Stimulated activated memory B cell treated with anti-CD40 and anti-IgM and Interleukin-4, amounts not matched to agents 10 μg/mL and 1 μg/mL and 100 μg/mL, for 72 hours (primary cell): ENCODE results near the gene STK10.

ENCODE experiments used
- ATAC-seq: fragments of 150-1000 bp; cut with Tn5 transposase; 2 replicates; pipeline ENCODE4 v1.10.0; 2021
- H3K27ac Mint-ChIP-seq: one replicate; pipeline ENCODE4 v1.8.0; 2022; ENCODE audit warnings: mild to moderate bottlenecking, mixed read lengths
- H3K27me3 Mint-ChIP-seq: one replicate; pipeline ENCODE4 v1.8.0; 2022; ENCODE audit warnings: mixed read lengths
- H3K36me3 Mint-ChIP-seq: one replicate; pipeline ENCODE4 v1.8.0; 2022; ENCODE audit warnings: mixed read lengths
- H3K4me1 Mint-ChIP-seq: one replicate; pipeline ENCODE4 v1.8.0; 2022; ENCODE audit warnings: mixed read lengths
- H3K4me3 Mint-ChIP-seq: one replicate; pipeline ENCODE4 v1.8.0; 2022; ENCODE audit warnings: mild to moderate bottlenecking, moderate library complexity, mixed read lengths
- H3K9me3 Mint-ChIP-seq: one replicate; pipeline ENCODE4 v1.8.0; 2022; ENCODE audit warnings: mixed read lengths

STK10 gene

GRCh38 chr5:172119921-172120688 is 67.9 kb downstream of the STK10 start:
- Mint-ChIP-seq H3K36me3 (peaks cover 54% of the 10 kb centered on the region), H3K9me3 (no peaks in the 10 kb centered on the region), H3K27ac (peak overlapping the region; percentile 40), H3K4me3 (no peak overlapping the region), H3K4me1 (peaks cover 34% of the 10 kb centered on the region), H3K27me3 (no peaks in the 10 kb centered on the region)
- ATAC-seq, result no peak

GRCh38 chr5:172118891-172119290 is 69.1 kb downstream of the STK10 start:
- no peaks in the 10 kb centered on the region for H3K27me3 Mint-ChIP-seq
- no peak overlapping the region for H3K4me3 Mint-ChIP-seq
- H3K27ac Mint-ChIP-seq, result peak overlapping the region; percentile 84
- peaks cover 51% of the 10 kb centered on the region for H3K36me3 Mint-ChIP-seq
- H3K4me1 Mint-ChIP-seq, result peaks cover 38% of the 10 kb centered on the region
- H3K9me3 Mint-ChIP-seq, result peaks cover 3% of the 10 kb centered on the region
- no peak for ATAC-seq

- Mint-ChIP-seq H3K9me3 (peaks cover 3% of the 10 kb centered on the region), H3K4me3 (no peak overlapping the region), H3K36me3 (peaks cover 56% of the 10 kb centered on the region), H3K4me1 (peaks cover 45% of the 10 kb centered on the region), H3K27ac (peak overlapping the region; percentile 84), H3K27me3 (no peaks in the 10 kb centered on the region)
- no peak for ATAC-seq
Observed at GRCh38 chr5:172117977-172118701, 69.9 kb downstream of the STK10 start.

GRCh38 chr5:172115541-172115982 is 72.5 kb downstream of the STK10 start:
- H3K27ac Mint-ChIP-seq, result peak overlapping the region; percentile 92
- no peak for ATAC-seq
- H3K9me3 Mint-ChIP-seq, result peaks cover 3% of the 10 kb centered on the region
- peak overlapping the region; percentile 37 for H3K4me3 Mint-ChIP-seq
- no peaks in the 10 kb centered on the region for H3K27me3 Mint-ChIP-seq
- H3K36me3 Mint-ChIP-seq, result peaks cover 54% of the 10 kb centered on the region
- peaks cover 70% of the 10 kb centered on the region for H3K4me1 Mint-ChIP-seq

- Mint-ChIP-seq H3K36me3 (peaks cover 58% of the 10 kb centered on the region), H3K4me1 (peaks cover 72% of the 10 kb centered on the region), H3K9me3 (peaks cover 3% of the 10 kb centered on the region), H3K4me3 (peak overlapping the region; percentile 72), H3K27me3 (no peaks in the 10 kb centered on the region), H3K27ac (peak overlapping the region; percentile 92)
- peak; percentile 79 for ATAC-seq
Observed at GRCh38 chr5:172114875-172115422, 73.1 kb downstream of the STK10 start.

DNA sequence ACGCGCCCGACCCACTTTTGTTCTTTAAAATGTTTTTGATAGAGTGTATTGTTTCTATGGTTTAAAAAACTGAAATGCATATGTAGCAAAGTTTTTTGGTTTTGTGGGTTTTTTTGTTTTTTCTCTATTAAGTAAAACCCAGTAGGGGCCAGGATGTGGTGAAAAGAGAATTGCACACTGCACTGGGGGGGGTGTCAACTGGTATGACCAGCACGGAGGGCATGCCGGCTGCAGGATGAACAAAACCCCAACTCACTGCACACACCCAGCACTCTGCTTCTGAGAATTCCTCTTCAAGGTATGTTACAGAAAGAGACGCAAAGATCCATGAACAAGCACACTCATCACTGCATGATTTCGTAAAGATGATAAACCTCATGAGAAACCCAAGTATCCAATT is 75.0 kb downstream of the STK10 start:
- ATAC-seq, result peak; percentile 62
- Mint-ChIP-seq H3K4me3 (peak overlapping the region; percentile 69), H3K4me1 (peaks cover 71% of the 10 kb centered on the region), H3K9me3 (peaks cover 3% of the 10 kb centered on the region), H3K36me3 (peaks cover 51% of the 10 kb centered on the region), H3K27ac (peak overlapping the region; percentile 92), H3K27me3 (no peaks in the 10 kb centered on the region)

DNA sequence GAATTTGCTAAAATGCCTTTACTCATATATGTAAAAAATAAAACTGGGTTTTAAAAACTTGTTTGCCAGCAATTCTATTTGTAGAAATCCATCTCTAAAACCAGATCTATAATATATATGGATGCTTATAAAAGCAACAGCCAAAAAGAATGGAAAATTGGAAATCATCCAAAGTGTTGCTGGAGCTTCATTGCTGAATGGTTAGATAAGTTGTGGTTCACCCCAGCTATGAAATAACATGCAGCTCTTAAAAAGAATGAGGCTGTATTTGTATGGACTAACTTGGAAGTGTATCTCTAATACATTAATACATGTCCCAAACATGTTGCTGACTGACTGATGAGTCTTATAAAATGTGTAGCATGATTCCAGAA is 76.2 kb downstream of the STK10 start:
- Mint-ChIP-seq H3K4me3 (no peak overlapping the region), H3K36me3 (peaks cover 52% of the 10 kb centered on the region), H3K4me1 (peaks cover 75% of the 10 kb centered on the region), H3K27me3 (no peaks in the 10 kb centered on the region), H3K9me3 (peaks cover 3% of the 10 kb centered on the region), H3K27ac (peak overlapping the region; percentile 92)
- ATAC-seq, result no peak

DNA sequence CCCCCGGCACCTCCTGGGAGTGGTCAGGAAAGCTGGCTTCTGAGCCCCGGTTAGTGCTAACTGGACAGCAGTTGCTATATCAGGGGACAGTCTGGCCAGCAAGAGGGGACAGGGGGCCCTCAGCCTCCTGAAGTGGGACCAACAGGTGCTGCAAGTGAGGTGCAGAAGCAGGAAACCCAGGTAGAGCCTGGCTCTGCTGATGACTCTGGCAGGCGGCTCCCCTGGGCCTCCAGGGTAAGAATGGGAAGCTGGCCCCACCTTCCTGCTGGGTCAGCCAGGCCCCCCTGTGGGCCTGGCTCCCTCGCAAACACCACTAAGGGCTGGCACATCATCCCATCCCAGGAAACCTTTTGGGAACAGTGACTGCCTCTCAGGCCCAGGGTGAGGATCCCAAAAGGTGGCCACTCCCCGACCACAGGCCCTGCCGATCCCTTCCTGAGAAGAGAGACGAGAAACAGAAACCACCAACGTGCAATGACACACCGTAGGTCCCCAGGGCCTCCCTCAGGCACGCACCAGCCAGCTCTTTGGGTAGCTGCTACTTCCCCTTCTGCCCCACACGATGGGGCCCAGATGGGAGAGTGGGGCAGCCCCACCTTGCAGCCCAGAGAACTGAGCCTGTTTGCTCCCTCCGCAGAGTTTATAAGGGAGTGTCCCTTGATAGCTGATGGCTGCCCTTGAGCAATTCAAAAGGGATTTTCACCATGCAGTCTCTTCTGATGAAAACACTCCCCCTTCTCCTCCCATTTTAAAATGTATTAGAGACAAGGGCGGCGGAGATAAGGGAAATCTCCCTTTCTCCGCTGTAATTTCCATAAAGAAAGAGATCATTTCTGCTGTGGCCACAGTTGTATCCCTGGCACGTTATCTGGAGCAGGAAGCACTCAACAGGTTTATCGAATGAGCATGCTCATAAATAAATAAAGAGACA is 76.8 kb downstream of the STK10 start:
- peak; percentile 95 for ATAC-seq
- H3K9me3 Mint-ChIP-seq, result peaks cover 3% of the 10 kb centered on the region
- H3K36me3 Mint-ChIP-seq, result peaks cover 49% of the 10 kb centered on the region
- peak overlapping the region; percentile 92 for H3K27ac Mint-ChIP-seq
- H3K4me3 Mint-ChIP-seq, result peak overlapping the region; percentile 77
- peaks cover 79% of the 10 kb centered on the region for H3K4me1 Mint-ChIP-seq
- H3K27me3 Mint-ChIP-seq, result no peaks in the 10 kb centered on the region

DNA sequence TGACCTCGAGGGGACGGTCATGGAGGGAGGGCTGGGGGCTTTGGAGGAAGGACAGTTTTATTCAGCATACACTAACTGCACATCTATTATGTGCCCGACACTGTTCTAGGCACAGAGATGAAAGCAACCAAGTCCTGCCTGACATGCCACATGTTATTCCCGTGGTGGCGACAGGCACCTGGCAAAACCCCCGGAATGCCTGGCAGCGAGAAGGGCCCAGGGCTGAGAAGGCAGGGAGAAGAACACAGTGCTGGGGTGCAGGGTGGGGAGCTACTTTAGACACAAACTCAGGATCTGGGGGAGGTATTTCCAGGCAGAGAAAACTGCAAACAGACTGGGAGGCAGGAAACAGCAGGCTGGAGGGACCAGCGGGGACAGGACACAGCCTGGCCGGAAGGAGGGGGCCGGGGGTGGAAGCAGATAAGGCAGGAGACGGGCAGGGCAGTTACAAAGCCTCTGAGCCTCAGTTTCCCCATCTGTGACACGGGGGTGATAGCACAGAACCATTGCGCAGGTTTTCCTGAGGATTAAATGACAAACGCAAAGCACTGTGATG is 77.7 kb downstream of the STK10 start:
- H3K4me3 Mint-ChIP-seq, result peak overlapping the region; percentile 77
- peak overlapping the region; percentile 92 for H3K27ac Mint-ChIP-seq
- no peaks in the 10 kb centered on the region for H3K27me3 Mint-ChIP-seq
- H3K4me1 Mint-ChIP-seq, result peaks cover 73% of the 10 kb centered on the region
- no peak for ATAC-seq
- peaks cover 3% of the 10 kb centered on the region for H3K9me3 Mint-ChIP-seq
- peaks cover 49% of the 10 kb centered on the region for H3K36me3 Mint-ChIP-seq

GRCh38 chr5:172109749-172110148 is 78.3 kb downstream of the STK10 start:
- H3K4me3 Mint-ChIP-seq, result peak overlapping the region; percentile 66
- peaks cover 48% of the 10 kb centered on the region for H3K36me3 Mint-ChIP-seq
- no peaks in the 10 kb centered on the region for H3K27me3 Mint-ChIP-seq

DNA sequence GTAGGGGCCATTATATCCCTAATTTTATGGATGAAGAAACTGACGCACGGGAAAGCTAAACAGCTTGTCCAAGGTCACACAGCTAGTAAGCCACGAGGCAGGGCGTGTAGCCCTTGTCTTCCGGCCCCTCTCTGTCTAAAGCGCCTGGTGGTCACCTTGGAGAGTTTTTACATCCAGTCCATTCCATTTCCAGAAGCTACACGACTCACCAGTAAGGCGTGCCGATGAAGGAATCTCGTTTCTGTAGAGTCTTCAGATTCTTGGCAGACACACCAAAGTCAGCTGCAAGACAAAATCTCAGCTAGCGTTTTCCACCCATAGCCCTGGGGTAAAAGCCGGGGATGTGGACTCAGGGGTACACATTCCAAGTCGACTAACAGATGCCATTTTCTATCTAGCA is 80.5 kb downstream of the STK10 start:
- Mint-ChIP-seq H3K27ac (peak overlapping the region; percentile 48), H3K27me3 (no peaks in the 10 kb centered on the region), H3K4me1 (peaks cover 47% of the 10 kb centered on the region), H3K9me3 (no peaks in the 10 kb centered on the region), H3K36me3 (peaks cover 40% of the 10 kb centered on the region), H3K4me3 (no peak overlapping the region)
- ATAC-seq, result no peak

More at GRCh38 chr5:172109749-172110148, 78.3 kb downstream of the STK10 start:
- Mint-ChIP-seq H3K27ac (peak overlapping the region; percentile 92), H3K9me3 (peaks cover 2% of the 10 kb centered on the region), H3K4me1 (peaks cover 68% of the 10 kb centered on the region)
- no peak for ATAC-seq

DNA sequence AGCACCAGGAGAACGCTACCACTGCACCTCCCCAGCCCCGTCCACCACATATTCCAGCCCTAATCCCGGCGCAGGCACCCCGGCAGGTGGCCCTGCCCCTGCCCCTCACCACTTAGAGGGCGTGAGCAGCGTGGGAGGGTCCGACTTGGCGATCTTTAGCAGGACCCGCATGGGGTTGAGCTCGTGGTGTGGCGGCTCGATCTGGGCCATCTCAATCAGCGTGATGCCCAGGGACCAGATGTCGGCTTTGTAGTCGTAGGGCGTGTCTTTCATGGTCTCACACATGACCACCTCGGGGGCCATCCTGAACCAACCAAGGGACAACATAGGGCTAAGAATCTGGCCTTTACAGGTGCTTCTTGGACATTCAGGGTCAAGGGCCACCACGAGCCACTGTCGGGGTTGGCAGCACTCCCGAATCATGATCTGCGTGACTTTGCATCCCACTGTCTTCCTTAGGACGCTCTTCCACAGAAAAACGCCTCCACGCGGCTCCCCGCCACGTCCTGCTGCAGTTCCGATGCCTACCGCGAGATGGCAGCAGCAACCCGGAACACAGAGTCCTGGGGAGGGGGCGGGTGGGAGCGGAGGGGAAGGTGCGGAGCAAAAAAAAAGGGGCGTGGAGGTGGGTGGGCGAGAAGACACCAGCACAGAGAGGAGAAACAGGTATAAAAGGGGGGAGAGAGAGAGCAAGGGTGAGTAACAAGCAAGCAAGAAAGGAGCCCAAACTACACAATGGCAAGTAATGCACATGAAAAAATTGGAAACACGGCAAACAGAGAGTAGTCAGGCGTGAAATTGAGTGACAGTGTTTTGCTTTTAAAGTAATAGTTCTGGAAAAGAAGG is 81.3 kb downstream of the STK10 start:
- Mint-ChIP-seq H3K4me3 (no peak overlapping the region), H3K9me3 (no peaks in the 10 kb centered on the region), H3K36me3 (peaks cover 48% of the 10 kb centered on the region), H3K27me3 (no peaks in the 10 kb centered on the region), H3K4me1 (peaks cover 46% of the 10 kb centered on the region), H3K27ac (peak overlapping the region; percentile 48)
- ATAC-seq, result no peak

- Mint-ChIP-seq H3K4me1 (peaks cover 38% of the 10 kb centered on the region), H3K36me3 (peaks cover 54% of the 10 kb centered on the region), H3K4me3 (no peak overlapping the region), H3K27ac (peak overlapping the region; percentile 48), H3K27me3 (no peaks in the 10 kb centered on the region), H3K9me3 (no peaks in the 10 kb centered on the region)
- ATAC-seq, result no peak
Observed at GRCh38 chr5:172105811-172106210, 82.2 kb downstream of the STK10 start.
